Panc1 (cell line): ENCODE results near the gene RNF214.

Experiments
- POLR2AphosphoS5 ChIP-seq: IDR thresholded peaks from 2 replicates; pipeline ENCODE4 v1.6.1; 2012; ENCODE audit warnings: mild to moderate bottlenecking, low read depth, low read length, moderate library complexity
- REST ChIP-seq, 2 experiments: IDR thresholded peaks; 2 replicates each; pipeline ENCODE4 v1.6.1; 2011 to 2012; ENCODE audit warnings: low read depth in 2 of 2, control low read depth in 1 of 2, low read length in 1 of 2, mild to moderate bottlenecking in 1 of 2, moderate library complexity in 1 of 2; ENCODE audit not compliant: insufficient read depth in 1 of 2
- SIN3A ChIP-seq: IDR thresholded peaks from 2 replicates; pipeline ENCODE4 v1.6.1; 2012; ENCODE audit warnings: low read depth, mild to moderate bottlenecking, low read length, moderate library complexity, borderline replicate concordance; ENCODE audit not compliant: insufficient read depth
- TCF7L2 ChIP-seq: IDR thresholded peaks from 2 replicates; pipeline ENCODE4 v1.6.1; 2011; ENCODE audit warnings: mild to moderate bottlenecking, low read depth, low read length, inconsistent platforms
- TF ChIP-seq, protein P1 (sequence below): fragments of 450-650 bp; IDR thresholded peaks from 2 replicates; pipeline ENCODE4 v1.5.1; 2017; ENCODE audit warnings: mild to moderate bottlenecking

- TF ChIP-seq, protein P1, sequence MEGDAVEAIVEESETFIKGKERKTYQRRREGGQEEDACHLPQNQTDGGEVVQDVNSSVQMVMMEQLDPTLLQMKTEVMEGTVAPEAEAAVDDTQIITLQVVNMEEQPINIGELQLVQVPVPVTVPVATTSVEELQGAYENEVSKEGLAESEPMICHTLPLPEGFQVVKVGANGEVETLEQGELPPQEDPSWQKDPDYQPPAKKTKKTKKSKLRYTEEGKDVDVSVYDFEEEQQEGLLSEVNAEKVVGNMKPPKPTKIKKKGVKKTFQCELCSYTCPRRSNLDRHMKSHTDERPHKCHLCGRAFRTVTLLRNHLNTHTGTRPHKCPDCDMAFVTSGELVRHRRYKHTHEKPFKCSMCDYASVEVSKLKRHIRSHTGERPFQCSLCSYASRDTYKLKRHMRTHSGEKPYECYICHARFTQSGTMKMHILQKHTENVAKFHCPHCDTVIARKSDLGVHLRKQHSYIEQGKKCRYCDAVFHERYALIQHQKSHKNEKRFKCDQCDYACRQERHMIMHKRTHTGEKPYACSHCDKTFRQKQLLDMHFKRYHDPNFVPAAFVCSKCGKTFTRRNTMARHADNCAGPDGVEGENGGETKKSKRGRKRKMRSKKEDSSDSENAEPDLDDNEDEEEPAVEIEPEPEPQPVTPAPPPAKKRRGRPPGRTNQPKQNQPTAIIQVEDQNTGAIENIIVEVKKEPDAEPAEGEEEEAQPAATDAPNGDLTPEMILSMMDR: no peak
- TF ChIP-seq POLR2AphosphoS5: no peak
- TF ChIP-seq REST (IDR thresholded peaks at IDR 0.05; ENCODE audit: insufficient read depth in 1 of 2, low read depth in 2 of 2, low read length in 1 of 2): no peak
- TF ChIP-seq TCF7L2: no peak
- TF ChIP-seq SIN3A: no peak
These were observed 82.4 kb downstream of the RNF214 start for GRCh38 chr11:117314840-117315239.
